ENCODE data around the gene TTLL13. TPM values are rescaled to one million over a fixed set of nuclear protein-coding genes. Genes with fewer than 3 reads are reported as not detected.

TTLL13 gene
- total RNA-seq, 2 donors from 2014 or later = 0.35 to 1.2 TPM

- H3K9ac ChIP-seq (ENCODE audit: low read depth in 2 of 2, low read length in 2 of 2) = peak overlapping the region; percentile 76 to 77
- H3K27ac ChIP-seq = peak overlapping the region; percentile 90
- no peak overlapping the region for H3K4me3 ChIP-seq
- no peak for TF ChIP-seq CTCF (IDR thresholded peaks at IDR 0.05)
- peaks cover 35% of the 10 kb centered on the region for H3K4me1 ChIP-seq
- H3K36me3 ChIP-seq = peaks cover 4% of the 10 kb centered on the region
- DNase-seq = peak; percentile 90
- no peaks in the 10 kb centered on the region for H3K27me3 ChIP-seq
- H3K9me3 ChIP-seq = no peaks in the 10 kb centered on the region
- intact Hi-C loops (cut with DNase I) = no loop called here
Measured at GRCh38 chr15:90211440-90212143, 37.8 kb upstream of the TTLL13 start.

GRCh38 chr15:90212221-90213098, 36.9 kb upstream of the TTLL13 start:
- H3K9me3 ChIP-seq = no peaks in the 10 kb centered on the region
- peaks cover 35% of the 10 kb centered on the region for H3K4me1 ChIP-seq
- H3K9ac ChIP-seq (ENCODE audit: low read depth in 2 of 2, low read length in 2 of 2) = peak overlapping the region; percentile 60 to 76
- DNase-seq = peak; percentile 49
- peak overlapping the region; percentile 90 for H3K27ac ChIP-seq
- no peak for TF ChIP-seq CTCF (IDR thresholded peaks at IDR 0.05)
- intact Hi-C loops (cut with DNase I) = no loop called here
- peaks cover 5% of the 10 kb centered on the region for H3K36me3 ChIP-seq
- H3K27me3 ChIP-seq = no peaks in the 10 kb centered on the region
- no peak overlapping the region for H3K4me3 ChIP-seq

GRCh38 chr15:90213122-90213817, 36.1 kb upstream of the TTLL13 start:
- Histone ChIP-seq H3K9me3 (no peaks in the 10 kb centered on the region), H3K4me1 (peaks cover 35% of the 10 kb centered on the region), H3K27me3 (no peaks in the 10 kb centered on the region), H3K27ac (peak overlapping the region; percentile 90), H3K4me3 (no peak overlapping the region), H3K36me3 (peaks cover 10% of the 10 kb centered on the region), H3K9ac (ENCODE audit: low read depth in 2 of 2, low read length in 2 of 2) (peak overlapping the region; percentile 60 to 76)
- TF ChIP-seq CTCF (IDR thresholded peaks at IDR 0.05) = no peak
- peak; percentile 87 for DNase-seq
- intact Hi-C loops (cut with DNase I) = no loop called here

- no peaks in the 10 kb centered on the region for H3K9me3 ChIP-seq
- peaks cover 35% of the 10 kb centered on the region for H3K4me1 ChIP-seq
- peak overlapping the region; percentile 90 for H3K27ac ChIP-seq
- no peak for DNase-seq
- H3K36me3 ChIP-seq = peaks cover 10% of the 10 kb centered on the region
- no peak for TF ChIP-seq CTCF (IDR thresholded peaks at IDR 0.05)
- H3K9ac ChIP-seq (ENCODE audit: low read depth in 2 of 2, low read length in 2 of 2) = peak overlapping the region; percentile 58 to 76
- no peaks in the 10 kb centered on the region for H3K27me3 ChIP-seq
- intact Hi-C loops (cut with DNase I) = no loop called here
- H3K4me3 ChIP-seq = no peak overlapping the region
Measured at GRCh38 chr15:90213818-90214204, 35.5 kb upstream of the TTLL13 start.

GRCh38 chr15:90214553-90215196, 34.7 kb upstream of the TTLL13 start:
- intact Hi-C loops (cut with DNase I) = no loop called here
- no peak for TF ChIP-seq CTCF (IDR thresholded peaks at IDR 0.05)
- H3K9me3 ChIP-seq = no peaks in the 10 kb centered on the region
- no peaks in the 10 kb centered on the region for H3K27me3 ChIP-seq
- DNase-seq = no peak
- peaks cover 35% of the 10 kb centered on the region for H3K4me1 ChIP-seq
- H3K36me3 ChIP-seq = peaks cover 10% of the 10 kb centered on the region
- H3K4me3 ChIP-seq = no peak overlapping the region
- peak overlapping the region; percentile 90 for H3K27ac ChIP-seq
- H3K9ac ChIP-seq (ENCODE audit: low read depth in 2 of 2, low read length in 2 of 2) = no peak overlapping the region
